Dendritic cell treated with granulocyte-macrophage colony-stimulating factor and Interleukin-4, amounts not matched to agents 40 ng/mL and 50 ng/mL, for 4 days (primary cell): Measurements from ENCODE around the gene SLX9.

Experiments
- H3K27ac Mint-ChIP-seq: one replicate; pipeline ENCODE4 v1.8.0; 2022; ENCODE audit warnings: mild to moderate bottlenecking, mixed read lengths
- H3K27me3 Mint-ChIP-seq: one replicate; pipeline ENCODE4 v1.8.0; 2022; ENCODE audit warnings: mild to moderate bottlenecking, mixed read lengths
- H3K36me3 Mint-ChIP-seq: one replicate; pipeline ENCODE4 v1.8.0; 2022; ENCODE audit warnings: low read depth, mixed read lengths
- H3K4me1 Mint-ChIP-seq: one replicate; pipeline ENCODE4 v1.8.0; 2022; ENCODE audit warnings: low read depth, mixed read lengths
- H3K4me3 Mint-ChIP-seq: one replicate; pipeline ENCODE4 v1.8.0; 2022; ENCODE audit warnings: mild to moderate bottlenecking, moderate library complexity, mixed read lengths
- H3K9me3 Mint-ChIP-seq: one replicate; pipeline ENCODE4 v1.8.0; 2022; ENCODE audit warnings: mixed read lengths
- intact Hi-C: fragments of 100-400 bp; cut with micrococcal nuclease; formaldehyde crosslinking; loops from one replicate; pipeline ENCODE4 v1.15.0; 2022

Gene SLX9

GRCh38 chr21:45004481-45005247, 64.8 kb downstream of the SLX9 start:
- peaks cover 32% of the 10 kb centered on the region for H3K27me3 Mint-ChIP-seq
- no peaks in the 10 kb centered on the region for H3K9me3 Mint-ChIP-seq
- H3K4me1 Mint-ChIP-seq, result no peaks in the 10 kb centered on the region
- intact Hi-C loops, result no loop called here
- H3K27ac Mint-ChIP-seq, result no peak overlapping the region
- no peak overlapping the region for H3K4me3 Mint-ChIP-seq
- H3K36me3 Mint-ChIP-seq, result no peaks in the 10 kb centered on the region

DNA sequence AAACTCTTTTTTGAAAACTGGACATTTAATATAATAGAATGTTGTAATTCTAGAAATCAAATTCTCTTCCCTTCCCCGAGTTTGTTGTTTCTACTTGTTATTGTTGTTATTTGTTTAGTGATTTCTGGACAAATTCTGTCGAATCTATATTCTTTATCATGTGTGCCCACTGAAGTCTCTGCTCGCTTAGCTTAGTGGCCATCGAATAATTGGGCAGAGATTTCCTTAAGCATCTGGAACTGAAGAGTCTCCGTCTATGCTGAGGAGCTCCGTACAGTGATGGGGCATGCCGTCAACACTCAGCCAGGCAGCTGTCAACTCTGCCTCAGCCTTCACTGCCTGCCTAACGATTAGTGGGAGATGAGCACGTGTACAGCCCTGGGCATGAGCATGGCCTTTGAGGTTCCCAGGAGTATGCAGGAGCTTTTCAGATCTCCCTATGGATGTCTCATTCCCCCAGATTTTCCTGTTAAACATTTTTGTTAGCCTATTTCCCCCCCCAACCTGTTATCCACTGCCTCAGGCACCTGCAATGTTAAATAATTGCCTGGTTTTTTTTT, 66.8 kb downstream of the SLX9 start:
- Mint-ChIP-seq H3K27ac (no peak overlapping the region), H3K9me3 (no peaks in the 10 kb centered on the region), H3K36me3 (no peaks in the 10 kb centered on the region), H3K4me1 (no peaks in the 10 kb centered on the region), H3K4me3 (no peak overlapping the region), H3K27me3 (peaks cover 46% of the 10 kb centered on the region)
- intact Hi-C loops, result no loop called here

- Mint-ChIP-seq H3K27me3 (peaks cover 61% of the 10 kb centered on the region), H3K27ac (no peak overlapping the region), H3K4me3 (no peak overlapping the region), H3K9me3 (no peaks in the 10 kb centered on the region), H3K36me3 (no peaks in the 10 kb centered on the region), H3K4me1 (no peaks in the 10 kb centered on the region)
- intact Hi-C loops, result no loop called here
These were observed 69.8 kb downstream of the SLX9 start for GRCh38 chr21:45009616-45010015.

DNA sequence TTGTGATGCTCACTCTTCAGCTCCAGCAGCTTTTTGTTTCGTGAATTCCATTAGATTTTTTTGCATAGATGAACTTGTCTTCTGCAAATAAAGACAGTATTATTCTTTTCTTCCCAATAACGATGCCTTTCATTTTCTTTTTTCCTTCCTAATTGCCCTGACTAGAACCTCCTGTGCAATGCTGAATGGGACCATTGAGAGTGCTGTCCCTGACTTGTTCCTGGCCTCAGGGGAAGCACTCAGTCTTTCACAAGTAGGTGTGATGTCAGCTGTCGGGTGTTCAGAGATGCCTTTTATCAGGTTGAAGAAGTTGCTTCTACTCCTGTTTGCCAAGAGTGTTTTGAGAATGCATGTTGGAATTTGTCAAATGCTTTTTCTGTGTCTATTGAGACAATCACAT, 70.3 kb downstream of the SLX9 start:
- Mint-ChIP-seq H3K27me3 (peaks cover 61% of the 10 kb centered on the region), H3K4me3 (no peak overlapping the region), H3K4me1 (no peaks in the 10 kb centered on the region), H3K27ac (no peak overlapping the region), H3K9me3 (no peaks in the 10 kb centered on the region), H3K36me3 (no peaks in the 10 kb centered on the region)
- intact Hi-C loops, result no loop called here

- Mint-ChIP-seq H3K9me3 (no peaks in the 10 kb centered on the region), H3K36me3 (no peaks in the 10 kb centered on the region), H3K4me3 (no peak overlapping the region), H3K27ac (no peak overlapping the region), H3K27me3 (peaks cover 66% of the 10 kb centered on the region), H3K4me1 (no peaks in the 10 kb centered on the region)
- intact Hi-C loops, result no loop called here
These were observed 71.0 kb downstream of the SLX9 start for GRCh38 chr21:45010860-45011259.

DNA sequence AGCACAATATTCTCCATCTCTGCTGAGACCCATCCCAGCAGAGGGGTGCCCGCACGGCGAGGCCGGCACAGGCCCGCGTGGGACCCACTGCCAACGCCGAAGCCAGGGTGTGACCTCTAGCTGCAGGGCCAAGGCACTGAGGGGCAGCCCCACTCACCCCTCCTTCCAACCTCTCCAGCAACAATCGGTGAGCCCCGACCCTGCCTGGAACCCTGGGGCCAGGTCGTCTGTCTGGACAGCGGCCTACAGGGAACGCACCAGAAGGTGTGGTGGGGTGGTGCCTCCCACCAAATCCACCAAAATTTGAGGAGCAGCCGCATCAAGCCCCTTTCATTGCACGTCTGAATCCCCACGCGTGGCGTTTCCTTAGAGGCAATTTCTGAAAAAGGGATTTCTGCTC, 71.6 kb downstream of the SLX9 start:
- Mint-ChIP-seq H3K36me3 (no peaks in the 10 kb centered on the region), H3K27ac (no peak overlapping the region), H3K4me3 (no peak overlapping the region), H3K27me3 (peaks cover 69% of the 10 kb centered on the region), H3K4me1 (no peaks in the 10 kb centered on the region), H3K9me3 (no peaks in the 10 kb centered on the region)
- intact Hi-C loops, result no loop called here

DNA sequence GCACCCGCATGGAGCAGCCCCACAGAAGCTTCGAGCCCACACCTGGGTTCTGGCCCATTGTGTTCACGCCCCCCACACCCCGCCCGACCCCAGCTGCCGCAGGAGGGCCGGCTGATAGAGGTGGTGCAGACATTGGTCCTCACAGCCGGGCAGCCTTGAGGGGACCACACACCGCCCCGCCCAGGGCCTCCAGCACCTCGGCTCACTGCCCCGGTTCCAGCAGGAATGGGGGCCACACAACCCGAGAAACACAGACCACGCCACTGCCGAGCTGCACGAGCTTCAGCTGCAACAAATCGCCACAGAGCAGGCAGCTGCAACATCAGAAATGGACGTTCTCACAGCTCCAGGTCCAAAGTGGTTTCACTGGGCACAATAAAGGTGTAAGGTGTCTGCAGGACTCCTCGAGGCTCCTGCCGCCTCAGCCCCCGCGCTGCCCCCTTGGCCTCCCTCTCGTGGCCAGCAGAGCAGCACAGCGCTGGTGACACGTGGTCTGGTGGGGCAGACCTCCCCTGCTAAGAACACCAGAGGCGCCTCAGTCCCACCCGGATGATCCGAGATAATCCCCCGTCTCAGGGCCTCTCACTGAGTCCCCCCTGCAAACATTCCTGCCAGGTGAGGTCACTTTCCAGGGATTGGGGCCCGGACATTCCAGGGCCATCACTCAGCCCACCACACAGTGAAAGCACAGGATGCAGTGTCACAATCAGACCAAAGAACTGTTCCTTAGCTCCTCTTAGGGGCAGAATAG, 72.3 kb downstream of the SLX9 start:
- Mint-ChIP-seq H3K4me3 (no peak overlapping the region), H3K9me3 (no peaks in the 10 kb centered on the region), H3K36me3 (no peaks in the 10 kb centered on the region), H3K27ac (no peak overlapping the region), H3K4me1 (no peaks in the 10 kb centered on the region), H3K27me3 (peaks cover 69% of the 10 kb centered on the region)
- intact Hi-C loops, result no loop called here

GRCh38 chr21:45012662-45013259, 72.9 kb downstream of the SLX9 start:
- Mint-ChIP-seq H3K27me3 (peaks cover 71% of the 10 kb centered on the region), H3K4me3 (no peak overlapping the region), H3K27ac (no peak overlapping the region), H3K36me3 (no peaks in the 10 kb centered on the region), H3K9me3 (no peaks in the 10 kb centered on the region), H3K4me1 (no peaks in the 10 kb centered on the region)
- intact Hi-C loops, result no loop called here

- Mint-ChIP-seq H3K4me1 (no peaks in the 10 kb centered on the region), H3K27ac (no peak overlapping the region), H3K4me3 (no peak overlapping the region), H3K36me3 (no peaks in the 10 kb centered on the region), H3K27me3 (peaks cover 73% of the 10 kb centered on the region), H3K9me3 (no peaks in the 10 kb centered on the region)
- intact Hi-C loops, result no loop called here
These were observed 73.5 kb downstream of the SLX9 start for GRCh38 chr21:45013260-45013841.

DNA sequence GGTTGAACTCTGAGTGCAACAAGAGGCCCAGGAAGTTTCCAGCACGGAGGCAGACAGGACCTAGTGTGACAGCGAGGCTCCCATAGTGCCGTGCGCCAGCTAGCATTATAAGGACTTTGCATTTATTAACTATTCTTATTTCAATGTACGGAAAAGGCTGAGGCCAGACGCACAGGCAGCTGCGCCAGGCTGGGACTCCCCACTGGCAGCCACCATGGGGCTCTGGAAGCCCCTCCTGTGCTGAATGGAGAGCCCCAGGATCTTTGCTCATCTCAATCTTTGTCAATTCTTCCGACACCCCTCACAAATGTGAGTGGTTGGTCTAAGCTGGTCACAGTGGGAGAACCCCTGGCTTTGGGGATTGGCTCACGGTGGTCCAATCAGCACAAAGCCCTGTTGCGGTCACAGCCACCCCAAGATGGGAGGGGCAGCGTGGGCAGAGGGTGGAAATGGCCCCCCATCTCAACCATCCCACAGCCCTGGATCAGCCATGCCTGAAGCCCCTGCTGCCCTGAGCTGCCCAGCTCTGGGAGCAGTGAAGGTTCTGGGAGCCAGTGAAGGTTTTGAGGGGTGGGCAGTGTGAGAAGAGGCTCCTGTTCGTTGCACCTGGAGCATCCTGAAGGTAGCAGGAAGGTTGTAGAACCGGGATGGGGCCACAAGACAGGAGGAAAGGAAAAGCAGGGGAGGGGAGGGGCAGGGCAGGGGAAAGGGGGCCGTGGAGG, 75.1 kb downstream of the SLX9 start:
- intact Hi-C loops, result no loop called here
- H3K36me3 Mint-ChIP-seq, result no peaks in the 10 kb centered on the region
- peaks cover 73% of the 10 kb centered on the region for H3K27me3 Mint-ChIP-seq
- H3K4me1 Mint-ChIP-seq, result no peaks in the 10 kb centered on the region
- H3K4me3 Mint-ChIP-seq, result no peak overlapping the region
- no peak overlapping the region for H3K27ac Mint-ChIP-seq
- H3K9me3 Mint-ChIP-seq, result no peaks in the 10 kb centered on the region

DNA sequence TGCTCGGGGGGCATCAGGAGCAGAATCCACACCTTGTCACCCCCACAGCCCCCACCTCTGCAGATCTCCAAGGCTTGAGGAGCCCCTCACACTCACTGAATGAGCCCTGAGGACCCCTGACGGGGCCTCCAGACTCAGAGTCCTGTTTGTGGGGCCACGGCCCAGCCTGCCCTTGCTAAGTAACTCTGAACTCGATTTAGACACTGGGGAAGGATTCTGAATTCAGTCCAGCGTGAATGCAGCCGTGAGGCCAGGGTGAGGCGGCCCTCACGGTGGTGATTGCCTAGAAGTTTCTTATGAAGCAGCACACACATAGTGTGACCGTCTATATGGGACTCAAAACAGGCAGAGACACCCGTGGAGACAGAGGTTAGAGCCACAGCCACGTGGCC, 75.6 kb downstream of the SLX9 start:
- H3K27me3 Mint-ChIP-seq, result peaks cover 73% of the 10 kb centered on the region
- no peak overlapping the region for H3K4me3 Mint-ChIP-seq
- no peak overlapping the region for H3K27ac Mint-ChIP-seq
- intact Hi-C loops, result no loop called here
- no peaks in the 10 kb centered on the region for H3K36me3 Mint-ChIP-seq
- H3K4me1 Mint-ChIP-seq, result no peaks in the 10 kb centered on the region
- no peaks in the 10 kb centered on the region for H3K9me3 Mint-ChIP-seq

- Mint-ChIP-seq H3K4me3 (no peak overlapping the region), H3K36me3 (no peaks in the 10 kb centered on the region), H3K4me1 (no peaks in the 10 kb centered on the region), H3K9me3 (no peaks in the 10 kb centered on the region), H3K27ac (no peak overlapping the region), H3K27me3 (peaks cover 72% of the 10 kb centered on the region)
- intact Hi-C loops, result no loop called here
These were observed 76.2 kb downstream of the SLX9 start for GRCh38 chr21:45016031-45016405.

DNA sequence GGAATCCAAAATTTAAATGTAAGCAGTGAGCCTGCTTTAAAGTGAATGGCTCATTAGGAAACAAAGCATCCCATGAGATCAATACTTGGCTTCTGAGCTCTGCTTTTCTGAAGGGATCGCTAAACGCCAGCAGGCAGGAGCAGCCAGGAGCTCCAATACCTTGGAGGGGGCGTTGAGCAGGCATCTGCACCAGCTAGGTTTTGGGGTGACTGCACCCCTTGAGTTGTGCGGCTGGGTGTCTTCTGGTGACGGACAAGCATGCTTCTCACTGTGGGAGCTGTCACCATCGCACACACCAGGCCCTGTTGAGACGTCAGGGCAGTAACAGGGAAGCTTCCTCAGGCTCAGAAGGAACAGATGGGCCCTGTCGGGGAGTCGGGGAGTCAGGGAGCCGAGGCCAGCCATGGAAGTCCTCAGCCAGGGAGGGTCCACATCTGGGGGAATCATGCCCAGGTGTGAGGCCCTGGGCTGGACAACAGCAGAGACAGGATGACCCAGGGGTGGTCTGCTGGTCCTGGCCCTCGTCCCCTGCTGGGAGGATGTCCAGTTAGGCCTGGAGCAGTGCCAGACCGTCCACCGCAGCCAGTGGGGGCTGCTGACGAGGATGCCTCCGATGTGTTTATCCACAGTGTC, 76.7 kb downstream of the SLX9 start:
- Mint-ChIP-seq H3K4me1 (no peaks in the 10 kb centered on the region), H3K27ac (no peak overlapping the region), H3K4me3 (no peak overlapping the region), H3K27me3 (peaks cover 69% of the 10 kb centered on the region), H3K9me3 (no peaks in the 10 kb centered on the region), H3K36me3 (no peaks in the 10 kb centered on the region)
- intact Hi-C loops, result no loop called here
